IPS-11a (cell line): ENCODE measurements around the gene MAPK8IP2.
"Not testable (repeated sequence)": the region's sequence is repeated elsewhere in the genome, so short reads cannot be mapped to it uniquely, and the experiment has no call there.

Experiments used
- H3K4me3 ChIP-seq: one replicate; pipeline ENCODE4 v1.5.1; 2013; ENCODE audit warnings: low read depth, low read length, control low read depth

MAPK8IP2 gene

GRCh38 chr22:50612528-50613221 is 12.1 kb downstream of the MAPK8IP2 start:
- H3K4me3 ChIP-seq: no peak overlapping the region

- H3K4me3 ChIP-seq: no peak overlapping the region
Measured at GRCh38 chr22:50613291-50613981, 12.8 kb downstream of the MAPK8IP2 start.

- not testable (repeated sequence) for H3K4me3 ChIP-seq
Measured at GRCh38 chr22:50614296-50614695, 13.7 kb downstream of the MAPK8IP2 start.

DNA sequence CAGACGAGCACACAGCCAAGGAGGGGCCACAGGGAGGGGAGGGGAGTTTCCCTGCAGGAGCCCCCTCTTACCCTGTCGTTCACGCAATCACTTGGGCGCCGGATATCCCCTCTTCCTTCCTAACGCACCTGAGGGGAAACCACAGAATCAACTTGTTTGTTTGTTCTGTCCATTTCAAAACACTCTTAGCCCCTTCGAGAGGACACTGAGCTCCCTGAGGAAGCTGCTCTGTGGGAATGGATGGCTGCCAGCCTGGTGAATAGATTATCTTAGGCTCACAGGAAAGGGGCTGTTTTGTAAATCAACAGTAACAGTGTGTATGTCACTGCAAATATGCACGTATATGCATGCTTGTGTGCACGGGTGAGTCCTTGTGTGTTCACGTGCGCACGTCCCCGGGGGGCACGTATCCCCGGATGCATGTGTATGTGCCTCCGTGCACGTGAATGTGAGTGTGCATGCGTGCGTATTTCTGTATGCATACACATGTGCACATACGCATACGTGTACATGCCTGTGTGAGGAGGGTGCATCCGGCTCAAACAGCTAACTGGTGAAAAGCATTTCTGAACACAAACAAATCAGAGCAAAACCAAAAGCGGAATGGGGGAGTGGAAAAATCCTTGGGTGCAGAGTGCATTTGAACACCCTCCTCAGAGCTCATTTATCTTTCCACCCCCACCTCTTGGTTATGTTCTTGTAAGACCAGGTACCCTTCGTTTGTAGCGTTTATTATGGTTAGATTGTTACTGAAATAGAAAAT is 20.2 kb downstream of the MAPK8IP2 start:
- H3K4me3 ChIP-seq: peak overlapping the region; percentile 14

DNA sequence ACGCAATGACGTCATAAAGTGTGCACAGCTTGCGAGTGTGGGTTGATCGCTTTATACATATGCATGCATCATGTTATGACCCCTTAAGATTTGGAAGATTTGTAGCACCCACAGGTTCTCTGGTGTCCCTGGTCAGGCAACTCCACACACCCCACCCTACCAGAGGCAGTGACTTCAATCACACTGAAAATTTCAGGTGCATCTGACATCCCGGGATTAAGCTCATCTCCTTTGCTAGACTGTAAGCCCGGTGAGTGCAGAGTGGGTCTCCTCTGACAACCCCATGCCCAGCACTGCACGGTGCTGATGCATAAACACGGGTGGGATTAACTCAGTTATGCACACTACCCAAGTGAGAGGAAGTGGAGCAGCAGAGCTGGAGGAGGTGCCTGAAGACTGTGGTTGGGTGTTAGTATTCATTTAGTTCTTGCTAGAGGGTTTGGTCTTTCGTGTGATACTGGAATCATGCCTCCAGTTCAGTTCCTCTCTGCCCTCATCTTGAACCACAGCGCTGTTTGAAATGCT is 20.8 kb downstream of the MAPK8IP2 start:
- H3K4me3 ChIP-seq: no peak overlapping the region

- H3K4me3 ChIP-seq: no peak overlapping the region
Measured at GRCh38 chr22:50621948-50622722, 21.5 kb downstream of the MAPK8IP2 start.

GRCh38 chr22:50622723-50623327 is 22.2 kb downstream of the MAPK8IP2 start:
- no peak overlapping the region for H3K4me3 ChIP-seq

DNA sequence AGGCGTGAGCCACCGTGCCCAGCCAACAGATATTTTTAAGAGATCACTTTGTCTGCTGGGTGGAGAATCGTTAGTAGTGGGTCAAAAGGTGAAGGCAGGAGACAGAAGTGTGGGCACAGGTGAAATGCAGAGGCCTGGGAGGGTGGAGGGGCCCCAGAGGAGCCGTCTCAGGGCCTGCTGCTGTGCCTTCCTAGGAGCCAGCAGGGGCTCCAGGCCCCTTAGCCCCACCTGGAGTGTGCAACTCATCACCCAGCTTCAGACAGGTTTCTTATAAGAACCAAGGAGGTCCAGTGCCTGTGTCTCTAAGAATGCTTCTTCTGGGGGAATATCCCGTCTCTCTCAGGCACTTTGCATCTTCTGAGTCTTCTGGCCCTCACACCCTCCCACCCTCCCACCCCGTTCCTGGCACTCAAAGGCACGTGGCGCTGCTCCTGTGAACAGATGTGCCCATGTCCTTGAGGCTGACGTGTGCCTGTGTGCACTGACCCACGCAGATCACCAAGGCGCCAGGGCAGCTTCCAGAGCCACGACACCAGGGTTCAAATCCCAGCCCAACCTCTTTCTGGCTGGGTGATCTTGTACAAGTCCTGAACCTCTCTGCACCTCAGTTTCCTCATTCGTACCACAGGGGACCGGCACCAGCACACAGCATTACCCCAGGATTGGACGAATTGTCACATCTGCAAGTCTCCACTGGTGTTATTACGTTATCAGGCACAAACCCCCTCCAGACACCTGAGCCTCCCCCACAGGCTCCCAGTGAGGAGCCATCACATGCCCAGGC is 23.9 kb downstream of the MAPK8IP2 start:
- H3K4me3 ChIP-seq: no peak overlapping the region

- H3K4me3 ChIP-seq: no peak overlapping the region
Measured at GRCh38 chr22:50625131-50625567, 24.6 kb downstream of the MAPK8IP2 start.

DNA sequence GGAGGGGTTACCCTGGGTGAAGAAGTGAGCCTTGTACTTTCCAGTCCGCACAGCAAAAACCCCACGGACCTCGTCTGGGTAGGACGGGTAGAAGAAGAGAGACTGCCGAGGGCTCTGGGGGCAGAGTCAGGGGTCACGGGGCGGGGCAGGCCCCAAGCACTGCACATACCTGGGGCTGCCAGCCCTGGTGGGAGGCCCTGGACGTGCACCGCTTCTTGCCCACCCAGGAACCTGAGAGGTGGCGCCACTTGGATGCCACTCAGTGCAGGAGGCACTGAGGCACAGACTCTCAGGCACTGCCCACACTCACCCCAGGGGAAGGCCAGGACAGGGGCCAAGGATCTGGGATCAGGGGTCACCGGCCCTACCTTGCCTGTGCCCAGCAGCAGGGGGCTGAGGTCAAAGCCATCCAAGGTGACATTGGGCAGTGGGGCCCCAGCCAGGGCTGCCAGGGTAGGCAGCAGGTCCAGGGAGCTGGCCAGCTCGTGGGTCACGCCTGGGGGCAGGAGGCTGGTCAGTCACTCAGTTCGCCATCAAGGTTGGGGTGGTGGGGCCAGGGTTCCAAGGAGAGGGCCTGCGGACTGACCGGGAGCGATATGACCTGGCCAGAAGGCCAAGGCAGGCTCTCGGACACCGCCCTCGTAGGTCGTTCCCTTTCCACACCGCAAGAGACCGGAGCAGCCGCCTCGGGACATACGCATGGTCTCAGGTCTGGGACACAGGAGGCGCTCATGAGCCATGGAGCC is 25.1 kb downstream of the MAPK8IP2 start:
- no peak overlapping the region for H3K4me3 ChIP-seq

GRCh38 chr22:50626314-50626849 is 25.8 kb downstream of the MAPK8IP2 start:
- H3K4me3 ChIP-seq: no peak overlapping the region

DNA sequence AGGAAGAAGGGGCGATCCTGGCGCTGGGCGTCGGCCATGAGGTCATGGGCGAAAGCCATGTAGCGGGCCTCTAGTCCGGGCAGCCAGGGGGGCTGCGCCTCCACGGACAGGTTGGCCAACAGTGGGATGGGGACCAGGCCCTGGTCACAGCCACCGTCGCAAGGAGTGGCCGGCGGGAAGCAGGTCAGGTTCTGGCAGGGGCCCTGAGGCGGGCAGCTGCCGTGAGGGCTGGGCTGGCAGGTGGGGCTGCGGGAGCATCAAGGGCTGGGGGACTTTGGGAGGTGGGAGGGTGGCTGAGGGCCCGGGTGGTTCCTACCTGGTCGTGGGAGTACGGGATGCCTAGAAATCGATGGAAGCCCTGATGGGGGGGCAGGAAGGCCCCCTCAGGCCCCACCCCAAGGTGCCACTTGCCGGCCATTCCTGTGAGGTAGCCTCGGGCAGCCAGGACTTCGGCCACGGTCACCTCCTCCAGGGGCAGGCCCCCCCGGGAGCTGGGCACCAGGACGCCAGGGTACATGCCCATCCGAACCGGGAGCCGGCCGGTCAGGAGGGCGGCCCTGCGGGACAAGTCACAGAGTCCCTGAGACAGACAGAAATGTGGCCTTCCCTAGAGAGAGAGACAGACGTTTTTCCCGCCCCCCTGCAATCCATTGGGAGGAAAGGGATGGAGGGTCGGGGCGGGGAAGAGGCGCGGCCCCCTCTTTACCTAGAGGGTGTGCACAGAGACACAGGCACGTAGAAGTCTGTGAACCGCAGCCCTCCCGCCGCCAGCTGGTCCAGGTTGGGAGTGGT is 26.5 kb downstream of the MAPK8IP2 start:
- peak overlapping the region; percentile 65 for H3K4me3 ChIP-seq

DNA sequence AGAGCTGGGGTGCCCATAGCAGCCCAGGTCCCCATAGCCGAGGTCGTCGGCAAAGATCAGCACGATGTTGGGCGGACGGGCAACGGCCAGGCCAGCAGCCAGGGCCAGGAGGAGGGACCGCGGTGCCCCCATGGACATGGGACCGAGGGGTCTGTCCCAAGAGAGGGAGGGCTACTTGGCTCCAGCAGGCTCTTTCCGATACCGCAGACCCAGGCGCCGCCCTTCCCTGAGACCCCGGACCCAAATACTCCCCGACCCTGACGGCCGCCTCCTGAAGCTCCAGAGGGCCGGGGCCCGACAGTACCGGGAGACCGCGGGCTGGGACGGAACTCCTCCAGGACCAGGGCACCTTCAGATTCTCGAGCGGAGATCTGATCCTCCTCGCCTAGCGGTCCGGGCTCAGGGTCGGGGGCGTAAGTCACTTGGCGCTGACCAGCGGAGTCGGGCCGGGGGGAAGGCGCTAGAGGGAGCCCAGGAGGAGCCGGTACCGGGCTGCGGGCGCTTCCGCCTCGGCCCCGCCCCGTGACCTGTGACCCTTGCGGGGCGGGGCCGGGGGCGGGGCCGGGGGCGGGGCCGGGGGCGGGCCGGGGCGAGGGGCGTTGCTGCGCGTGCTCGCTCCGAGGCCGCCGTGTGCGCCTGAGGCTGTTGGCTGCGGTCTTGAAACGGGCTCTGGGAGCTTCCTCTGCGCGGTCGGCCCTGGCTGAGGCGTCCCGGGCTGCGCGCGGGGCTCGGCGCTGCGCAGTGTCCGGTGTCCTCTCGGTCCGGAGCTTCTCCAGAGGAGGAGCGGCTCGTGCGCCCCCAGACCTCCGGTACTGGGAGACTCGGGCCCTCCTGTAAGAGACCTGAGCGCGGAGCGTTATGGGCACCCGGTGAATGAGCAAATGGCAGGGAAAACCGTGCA is 27.3 kb downstream of the MAPK8IP2 start, which contains the start of gene ARSA:
ARSA (minus strand) TSS at position 511 of the 901 bp plus-strand sequence; CDS start at position 138, 373 bp downstream.
- H3K4me3 ChIP-seq: peak within 1 kb of the TSS; percentile 65

- H3K4me3 ChIP-seq: peak overlapping the region; percentile 63
Measured at GRCh38 chr22:50628543-50629134, 28.0 kb downstream of the MAPK8IP2 start.

GRCh38 chr22:50630376-50630775 is 29.8 kb downstream of the MAPK8IP2 start:
- no peak overlapping the region for H3K4me3 ChIP-seq

- H3K4me3 ChIP-seq: no peak overlapping the region
Measured at GRCh38 chr22:50633086-50633485, 32.5 kb downstream of the MAPK8IP2 start.
